ENCODE results near the gene DHRS3. TPM values are rescaled to one million over a fixed set of nuclear protein-coding genes. Genes with fewer than 3 reads are reported as not detected.
"Not testable (repeated sequence)": the region's sequence is repeated elsewhere in the genome, so short reads cannot be mapped to it uniquely, and the experiment has no call there.

DHRS3 gene
- total RNA-seq, 3 donors from 2014 or later = 85.9 to 141 (median 90.1) TPM

DNA sequence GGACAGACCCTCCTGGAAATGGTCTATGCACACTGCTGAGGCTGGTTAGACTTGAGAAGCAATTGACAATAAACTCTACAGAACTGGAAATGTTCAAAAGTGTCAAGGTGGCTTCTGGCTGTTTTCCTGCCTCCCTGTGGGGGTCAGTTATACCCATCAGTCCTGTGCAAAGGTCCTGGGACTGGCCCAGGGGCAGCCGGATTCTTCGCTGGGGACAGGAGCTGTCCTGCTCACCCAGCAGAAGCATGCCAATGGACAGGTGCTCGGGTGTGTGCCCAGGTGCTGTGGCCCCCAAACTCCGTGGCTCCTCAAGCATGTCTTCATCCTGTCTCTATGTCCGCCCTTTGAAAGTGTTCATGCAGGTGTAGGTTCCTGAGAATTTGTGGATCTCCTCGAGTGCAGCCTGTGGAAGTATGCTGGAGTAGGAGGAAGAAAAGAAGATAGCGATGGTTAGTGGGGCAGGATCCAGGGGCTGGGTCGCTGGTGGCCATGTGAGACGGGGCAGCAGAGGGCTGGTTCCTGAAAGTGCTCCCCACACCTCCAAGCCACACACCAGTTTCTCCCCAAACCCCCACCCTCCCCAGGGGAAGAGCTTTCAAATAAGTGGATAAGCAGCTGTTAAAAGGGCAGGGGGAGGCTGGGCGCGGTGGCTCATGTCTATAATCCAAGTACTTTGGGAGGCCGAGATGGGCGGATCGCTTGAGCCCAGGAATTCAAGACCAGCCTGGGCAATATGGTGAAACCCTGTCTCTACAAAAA, 49.8 kb downstream of the DHRS3 start:
- intact Hi-C loops (cut with DNase I, micrococcal nuclease) = no loop called here
- H3K4me3 ChIP-seq = no peak overlapping the region
- TF ChIP-seq, protein P1, sequence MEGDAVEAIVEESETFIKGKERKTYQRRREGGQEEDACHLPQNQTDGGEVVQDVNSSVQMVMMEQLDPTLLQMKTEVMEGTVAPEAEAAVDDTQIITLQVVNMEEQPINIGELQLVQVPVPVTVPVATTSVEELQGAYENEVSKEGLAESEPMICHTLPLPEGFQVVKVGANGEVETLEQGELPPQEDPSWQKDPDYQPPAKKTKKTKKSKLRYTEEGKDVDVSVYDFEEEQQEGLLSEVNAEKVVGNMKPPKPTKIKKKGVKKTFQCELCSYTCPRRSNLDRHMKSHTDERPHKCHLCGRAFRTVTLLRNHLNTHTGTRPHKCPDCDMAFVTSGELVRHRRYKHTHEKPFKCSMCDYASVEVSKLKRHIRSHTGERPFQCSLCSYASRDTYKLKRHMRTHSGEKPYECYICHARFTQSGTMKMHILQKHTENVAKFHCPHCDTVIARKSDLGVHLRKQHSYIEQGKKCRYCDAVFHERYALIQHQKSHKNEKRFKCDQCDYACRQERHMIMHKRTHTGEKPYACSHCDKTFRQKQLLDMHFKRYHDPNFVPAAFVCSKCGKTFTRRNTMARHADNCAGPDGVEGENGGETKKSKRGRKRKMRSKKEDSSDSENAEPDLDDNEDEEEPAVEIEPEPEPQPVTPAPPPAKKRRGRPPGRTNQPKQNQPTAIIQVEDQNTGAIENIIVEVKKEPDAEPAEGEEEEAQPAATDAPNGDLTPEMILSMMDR (IDR thresholded peaks at IDR 0.05) = no peak
- H3K36me3 ChIP-seq (ENCODE audit: low read depth) = no peaks in the 10 kb centered on the region
- peaks cover 10% of the 10 kb centered on the region for H3K9me3 ChIP-seq
- H3K4me1 ChIP-seq (ENCODE audit: low read depth) = peaks cover 2% of the 10 kb centered on the region
- no peak for DNase-seq
- ATAC-seq = no peak

DNA sequence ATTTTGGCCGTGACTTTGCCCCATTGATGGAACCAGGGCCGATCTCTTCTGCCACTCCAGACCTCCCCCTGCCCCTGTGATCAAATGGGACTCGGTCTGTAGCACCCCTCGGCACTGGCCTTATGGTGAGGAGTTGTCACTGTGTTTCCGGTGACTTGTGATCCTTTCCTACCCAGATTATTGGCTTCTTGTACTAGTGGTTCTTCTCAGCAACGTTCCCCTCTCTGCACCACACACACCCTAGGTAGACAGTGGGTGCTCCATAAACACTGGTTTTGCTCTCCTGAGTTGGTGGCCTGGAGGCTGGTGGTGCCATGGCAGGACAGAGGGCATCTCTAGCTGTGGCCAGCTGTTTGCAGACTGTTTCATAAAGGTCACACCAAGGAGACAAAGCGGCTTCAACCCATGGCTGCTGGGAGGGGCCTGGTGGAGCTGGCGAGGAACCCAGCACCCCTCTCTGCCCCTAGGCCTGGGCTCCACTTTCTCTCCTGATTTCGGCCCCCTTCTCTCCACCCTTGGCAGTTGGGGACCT, 50.7 kb downstream of the DHRS3 start:
- peaks cover 15% of the 10 kb centered on the region for H3K9me3 ChIP-seq
- no peaks in the 10 kb centered on the region for H3K36me3 ChIP-seq (ENCODE audit: low read depth)
- peaks cover 2% of the 10 kb centered on the region for H3K4me1 ChIP-seq (ENCODE audit: low read depth)
- no peak for ATAC-seq
- intact Hi-C loops (cut with DNase I, micrococcal nuclease) = no loop called here
- TF ChIP-seq, protein P1 (IDR thresholded peaks at IDR 0.05) = no peak
- H3K4me3 ChIP-seq = no peak overlapping the region
- DNase-seq = no peak

DNA sequence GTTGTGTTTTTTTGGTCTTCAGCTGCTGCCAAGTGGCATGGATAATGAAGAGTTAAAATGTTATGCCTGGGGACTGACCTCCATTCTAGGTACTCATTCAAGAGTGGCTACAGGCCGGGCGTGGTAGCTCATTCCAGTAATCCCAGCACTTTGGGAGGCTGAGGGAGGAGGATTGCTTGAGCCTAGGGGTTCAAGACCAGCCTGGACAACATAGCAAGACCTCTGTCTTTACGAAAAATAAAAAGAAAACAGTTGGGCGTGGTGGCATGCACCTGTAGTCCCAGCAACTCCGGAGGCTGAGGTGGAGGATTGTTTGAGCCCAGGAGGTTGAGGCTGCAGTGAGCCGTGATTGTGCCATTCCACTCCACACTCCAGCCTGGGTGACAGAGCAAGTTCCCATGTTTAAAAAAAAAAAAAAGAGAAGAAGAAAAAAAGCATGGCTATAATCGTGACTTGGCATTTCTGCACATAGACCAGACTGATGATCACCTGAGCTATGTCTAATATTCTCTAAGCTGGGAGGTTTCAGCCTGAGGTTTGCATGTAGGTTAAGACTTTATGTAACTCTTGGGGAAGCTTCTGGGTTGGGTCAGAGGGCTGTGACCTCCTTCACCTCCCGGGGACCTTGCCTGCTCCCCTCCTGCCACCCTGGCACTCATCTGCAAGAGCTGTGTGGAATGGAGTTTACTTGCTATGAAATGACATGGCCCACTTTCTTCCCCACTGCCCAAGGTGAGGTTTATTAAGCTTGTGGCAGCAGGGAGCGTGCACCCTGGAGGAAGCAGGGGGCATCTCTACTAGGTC, 51.3 kb downstream of the DHRS3 start:
- ATAC-seq (no peak), DNase-seq (no peak)
- no peak overlapping the region for H3K4me3 ChIP-seq
- H3K9me3 ChIP-seq = peaks cover 15% of the 10 kb centered on the region
- intact Hi-C loops (cut with DNase I, micrococcal nuclease) = no loop called here
- peaks cover 2% of the 10 kb centered on the region for H3K4me1 ChIP-seq (ENCODE audit: low read depth)
- no peaks in the 10 kb centered on the region for H3K36me3 ChIP-seq (ENCODE audit: low read depth)
- TF ChIP-seq, protein P1 (IDR thresholded peaks at IDR 0.05) = no peak

DNA sequence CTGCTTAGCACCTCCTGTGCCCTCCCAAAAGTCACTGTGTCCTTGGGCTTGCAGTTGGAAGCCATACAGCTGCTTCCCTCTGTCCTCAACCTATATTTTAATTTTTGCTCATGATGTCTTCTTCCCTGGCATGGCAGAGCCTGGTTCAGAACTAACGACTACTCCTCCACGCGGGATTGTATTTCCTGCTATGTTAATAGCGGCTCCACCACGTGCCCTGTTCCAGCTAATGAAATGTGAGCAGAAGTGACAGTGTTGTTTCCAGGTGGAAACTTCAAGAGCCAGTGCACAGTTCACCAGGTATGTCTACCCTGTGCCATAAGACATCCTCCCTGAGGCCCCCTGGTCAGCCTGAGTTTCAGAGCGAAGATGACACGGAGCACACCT, 52.1 kb downstream of the DHRS3 start:
- Histone ChIP-seq H3K9me3 (peaks cover 15% of the 10 kb centered on the region), H3K36me3 (ENCODE audit: low read depth) (no peaks in the 10 kb centered on the region), H3K4me1 (ENCODE audit: low read depth) (peaks cover 2% of the 10 kb centered on the region), H3K4me3 (no peak overlapping the region)
- intact Hi-C loops (cut with DNase I, micrococcal nuclease) = no loop called here
- no peak for DNase-seq
- peak; percentile 17 for ATAC-seq
- TF ChIP-seq, protein P1 (IDR thresholded peaks at IDR 0.05) = no peak

DNA sequence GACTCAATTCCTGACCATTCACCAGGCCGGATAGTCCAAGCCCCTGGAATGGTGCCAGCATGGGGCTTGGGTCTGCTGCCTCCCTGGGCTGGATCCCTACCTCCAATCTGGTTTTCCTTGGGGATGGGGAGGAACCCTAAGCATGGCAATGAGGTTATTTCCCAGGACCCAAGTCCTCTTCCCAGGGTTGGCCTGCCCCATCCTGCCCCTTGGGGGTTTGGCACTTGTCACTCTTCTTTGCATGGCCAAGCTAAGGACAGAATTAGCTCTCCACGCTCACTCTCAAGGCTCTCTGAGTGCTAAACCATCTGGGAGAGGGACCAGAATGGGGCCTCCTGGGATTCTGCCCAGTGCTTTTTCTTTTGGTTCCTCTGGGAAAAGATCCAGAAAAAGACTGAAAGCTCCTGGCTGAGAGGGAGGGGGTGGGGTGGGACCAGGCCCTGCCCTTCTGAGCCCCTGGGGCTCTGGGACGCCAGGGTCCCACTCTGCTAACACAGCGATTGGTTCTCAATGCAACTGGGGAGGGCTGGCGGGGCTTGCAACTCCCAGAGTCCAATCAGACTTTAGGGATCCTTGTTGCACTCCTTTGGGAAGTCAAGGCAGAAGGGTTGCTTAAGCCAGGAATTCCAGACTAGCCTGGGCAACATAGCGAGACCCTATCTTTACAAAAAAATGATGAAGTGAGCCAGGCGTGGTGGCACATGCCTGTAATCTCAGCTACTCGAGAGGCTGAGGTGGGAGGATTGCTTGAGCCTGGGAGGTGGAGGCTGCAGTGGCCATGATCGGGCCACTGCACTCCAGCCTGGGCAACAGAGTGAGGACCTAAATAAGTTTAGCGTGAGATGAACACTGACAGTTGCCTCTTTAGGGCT, 52.7 kb downstream of the DHRS3 start:
- intact Hi-C loops (cut with DNase I, micrococcal nuclease) = no loop called here
- peaks cover 15% of the 10 kb centered on the region for H3K9me3 ChIP-seq
- H3K4me3 ChIP-seq = no peak overlapping the region
- H3K4me1 ChIP-seq (ENCODE audit: low read depth) = peaks cover 2% of the 10 kb centered on the region
- no peaks in the 10 kb centered on the region for H3K36me3 ChIP-seq (ENCODE audit: low read depth)
- TF ChIP-seq, protein P1 (IDR thresholded peaks at IDR 0.05) = no peak
- ATAC-seq (no peak), DNase-seq (no peak)

DNA sequence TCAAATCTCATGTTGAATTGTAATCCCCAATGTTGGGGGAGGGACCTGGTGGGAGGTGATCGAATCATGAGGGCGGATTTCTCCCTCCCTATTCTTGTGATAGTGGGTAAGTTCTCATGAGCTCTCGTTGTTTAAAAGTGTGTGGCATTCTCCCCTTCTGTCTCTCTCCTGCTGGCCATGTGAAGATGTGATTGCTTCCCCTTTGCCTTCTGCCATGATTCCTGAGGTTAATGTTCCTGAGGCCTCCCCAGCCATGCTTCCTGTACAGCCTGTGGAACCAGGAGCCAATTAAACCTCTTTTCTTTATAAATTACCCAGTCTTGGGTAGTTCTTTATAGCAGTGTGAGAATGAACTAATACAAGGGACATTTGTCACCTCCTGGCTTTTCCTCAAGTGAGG, 53.8 kb downstream of the DHRS3 start:
- DNase-seq; H3K4me3 ChIP-seq; ATAC-seq; H3K4me1 ChIP-seq (ENCODE audit: low read depth); intact Hi-C loops (cut with DNase I, micrococcal nuclease); H3K36me3 ChIP-seq (ENCODE audit: low read depth): not testable (repeated sequence)
- H3K9me3 ChIP-seq = peaks cover 15% of the 10 kb centered on the region

Data from mucosa of descending colon (tissue), 3 donors.